Measurements from ENCODE around the gene PPP1R3C. TPM values are rescaled to one million over a fixed set of nuclear protein-coding genes. Genes with fewer than 3 reads are reported as not detected.

PPP1R3C gene
- total and polyA plus RNA-seq, 2 donors from 2014 or later: 13.6 to 20.3 TPM

DNA sequence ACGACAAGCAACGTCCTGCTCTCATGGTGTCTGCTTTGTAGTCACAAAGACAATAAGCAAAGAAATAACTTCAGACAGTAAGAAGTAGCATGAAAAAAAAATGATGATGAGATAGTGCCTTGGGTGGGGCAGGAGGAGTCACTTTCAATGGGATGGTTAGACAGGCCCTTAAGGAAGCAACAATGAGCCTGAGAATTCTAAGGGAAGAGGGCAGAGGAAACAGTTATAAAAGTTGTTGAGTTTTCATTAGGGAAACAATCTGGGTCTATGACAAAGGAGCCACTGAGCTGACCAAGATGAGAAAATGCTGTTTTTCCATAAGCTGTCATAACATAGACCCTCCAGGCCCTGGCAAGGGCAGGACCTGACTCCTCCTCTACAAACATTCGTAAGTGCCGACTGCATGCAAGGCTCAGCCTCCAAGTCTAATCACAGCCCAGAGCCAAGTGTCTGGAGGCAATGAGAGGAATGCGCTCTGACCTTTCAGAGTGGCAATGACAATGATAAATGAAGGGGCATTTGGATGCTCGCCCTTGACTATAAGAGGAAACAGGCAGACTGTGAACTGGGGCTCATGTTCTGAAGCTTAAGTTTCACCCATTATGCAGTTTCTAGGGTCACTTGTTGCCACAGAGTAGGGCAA, 43.7 kb downstream of the PPP1R3C start:
- H3K27ac ChIP-seq (ENCODE audit: low read depth in 2 of 2, low read length in 2 of 2): peak overlapping the region in 1 of 2 donors; percentile 40

DNA sequence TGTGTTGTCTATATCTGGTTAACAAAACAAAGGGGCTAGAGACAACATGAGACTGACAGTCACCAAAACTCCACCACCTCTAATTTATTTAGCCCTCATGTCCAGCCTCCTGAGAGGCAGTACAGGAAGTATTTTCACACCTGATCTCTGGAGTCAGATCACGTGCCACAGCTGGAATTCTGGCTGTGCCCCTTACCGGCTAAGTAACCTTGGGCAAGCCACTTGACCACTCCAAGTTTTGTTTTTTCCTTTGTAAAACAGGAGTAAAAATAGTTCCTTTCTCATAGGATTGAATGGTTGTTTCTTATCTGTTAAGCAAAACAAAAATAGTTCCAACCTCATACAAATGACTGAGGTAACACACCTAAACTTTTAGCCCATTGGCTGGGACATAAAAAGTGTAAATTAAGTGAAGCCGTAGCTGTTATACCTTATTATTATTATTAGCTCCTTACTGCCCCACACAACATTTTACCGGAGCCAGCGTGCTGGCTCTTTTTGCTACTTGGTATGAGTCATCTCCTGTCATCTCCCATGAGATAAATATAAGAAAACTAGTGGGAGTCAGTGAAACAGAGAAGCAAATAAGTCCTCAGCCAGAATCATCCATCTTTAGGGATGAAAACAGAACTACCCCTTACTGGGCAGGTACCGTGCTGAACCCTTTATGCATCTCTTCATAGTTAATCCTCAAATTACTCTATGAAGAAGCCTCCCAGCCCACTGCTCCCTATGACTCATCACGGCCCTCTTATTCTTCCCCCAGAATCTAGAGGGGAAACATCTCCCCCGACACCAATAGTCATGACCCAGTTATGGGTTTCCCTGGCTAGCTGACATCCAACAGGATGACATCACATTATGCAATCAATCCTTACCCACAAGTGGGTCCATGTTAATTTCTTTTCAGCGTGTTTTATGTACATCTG, 44.9 kb downstream of the PPP1R3C start:
- TF ChIP-seq, protein P1, sequence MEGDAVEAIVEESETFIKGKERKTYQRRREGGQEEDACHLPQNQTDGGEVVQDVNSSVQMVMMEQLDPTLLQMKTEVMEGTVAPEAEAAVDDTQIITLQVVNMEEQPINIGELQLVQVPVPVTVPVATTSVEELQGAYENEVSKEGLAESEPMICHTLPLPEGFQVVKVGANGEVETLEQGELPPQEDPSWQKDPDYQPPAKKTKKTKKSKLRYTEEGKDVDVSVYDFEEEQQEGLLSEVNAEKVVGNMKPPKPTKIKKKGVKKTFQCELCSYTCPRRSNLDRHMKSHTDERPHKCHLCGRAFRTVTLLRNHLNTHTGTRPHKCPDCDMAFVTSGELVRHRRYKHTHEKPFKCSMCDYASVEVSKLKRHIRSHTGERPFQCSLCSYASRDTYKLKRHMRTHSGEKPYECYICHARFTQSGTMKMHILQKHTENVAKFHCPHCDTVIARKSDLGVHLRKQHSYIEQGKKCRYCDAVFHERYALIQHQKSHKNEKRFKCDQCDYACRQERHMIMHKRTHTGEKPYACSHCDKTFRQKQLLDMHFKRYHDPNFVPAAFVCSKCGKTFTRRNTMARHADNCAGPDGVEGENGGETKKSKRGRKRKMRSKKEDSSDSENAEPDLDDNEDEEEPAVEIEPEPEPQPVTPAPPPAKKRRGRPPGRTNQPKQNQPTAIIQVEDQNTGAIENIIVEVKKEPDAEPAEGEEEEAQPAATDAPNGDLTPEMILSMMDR (IDR thresholded peaks at IDR 0.05; ENCODE audit: borderline replicate concordance, extremely low read depth, insufficient read depth): no peak
- no peak overlapping the region for H3K9ac ChIP-seq (ENCODE audit: low read length in 3 of 3)
- intact Hi-C loops (cut with DNase I): no loop called here
- H3K4me1 ChIP-seq (ENCODE audit: control insufficient read depth in 2 of 3, insufficient read depth in 2 of 3, low read depth in 1 of 3, low read length in 3 of 3): peaks cover 8 to 37% (median 28%) of the 10 kb centered on the region in 3 donors
- H3K27me3 ChIP-seq (ENCODE audit: control insufficient read depth, insufficient read depth, low read length): no peaks in the 10 kb centered on the region
- no peak overlapping the region for H3K27ac ChIP-seq (ENCODE audit: low read depth in 2 of 2, low read length in 2 of 2)
- H3K9me3 ChIP-seq (ENCODE audit: control insufficient read depth in 2 of 3, insufficient read depth in 1 of 3, low read length in 3 of 3): no peaks in the 10 kb centered on the region
- no peaks in the 10 kb centered on the region for H3K36me3 ChIP-seq (ENCODE audit: control insufficient read depth in 2 of 3, insufficient read depth in 3 of 3, low read length in 3 of 3)
- no peak overlapping the region for H3K4me3 ChIP-seq (ENCODE audit: low read length in 3 of 3)
- no peak for FAIRE-seq
- no peak for DNase-seq

More for the DNA sequence above, 43.7 kb downstream of the PPP1R3C start:
- Histone ChIP-seq H3K4me1 (ENCODE audit: control insufficient read depth in 2 of 3, insufficient read depth in 2 of 3, low read depth in 1 of 3, low read length in 3 of 3) (peaks cover 8 to 47% (median 31%) of the 10 kb centered on the region in 3 donors), H3K9me3 (ENCODE audit: control insufficient read depth in 2 of 3, insufficient read depth in 1 of 3, low read length in 3 of 3) (no peaks in the 10 kb centered on the region), H3K9ac (ENCODE audit: low read length in 3 of 3) (no peak overlapping the region), H3K4me3 (ENCODE audit: low read length in 3 of 3) (no peak overlapping the region), H3K27me3 (ENCODE audit: control insufficient read depth, insufficient read depth, low read length) (no peaks in the 10 kb centered on the region), H3K36me3 (ENCODE audit: control insufficient read depth in 2 of 3, insufficient read depth in 3 of 3, low read length in 3 of 3) (no peaks in the 10 kb centered on the region)
- intact Hi-C loops (cut with DNase I): no loop called here
- no peak for FAIRE-seq
- peak in 3 of 5 donors; percentile 46 to 65 (median 64) for DNase-seq
- TF ChIP-seq, protein P1 (IDR thresholded peaks at IDR 0.05; ENCODE audit: borderline replicate concordance, extremely low read depth, insufficient read depth): no peak

DNA sequence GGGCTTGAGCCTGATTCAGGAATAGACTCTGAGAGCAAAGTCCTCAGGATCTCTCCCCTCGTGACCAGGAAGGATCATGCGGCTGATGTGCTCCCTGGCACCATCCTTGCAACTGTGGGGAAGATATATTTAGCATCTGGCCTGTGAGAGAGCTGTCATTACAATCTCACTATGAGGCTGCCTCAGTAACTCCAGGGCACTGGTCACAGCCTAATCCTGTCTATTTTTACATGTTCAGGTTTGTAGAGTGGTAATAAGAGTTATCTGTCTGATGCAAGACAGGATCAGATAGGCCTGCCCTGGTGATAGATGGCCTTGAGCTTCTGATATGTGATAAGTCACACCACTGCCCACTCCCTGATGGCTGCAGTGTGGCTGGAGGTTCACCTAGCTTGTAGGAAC, 50.7 kb downstream of the PPP1R3C start:
- no peak overlapping the region for H3K9ac ChIP-seq (ENCODE audit: low read length in 3 of 3)
- H3K9me3 ChIP-seq (ENCODE audit: control insufficient read depth in 2 of 3, insufficient read depth in 1 of 3, low read length in 3 of 3): no peaks in the 10 kb centered on the region
- H3K27me3 ChIP-seq (ENCODE audit: control insufficient read depth, insufficient read depth, low read length): no peaks in the 10 kb centered on the region
- TF ChIP-seq, protein P1 (IDR thresholded peaks at IDR 0.05; ENCODE audit: borderline replicate concordance, extremely low read depth, insufficient read depth): no peak
- intact Hi-C loops (cut with DNase I): no loop called here
- H3K36me3 ChIP-seq (ENCODE audit: control insufficient read depth in 2 of 3, insufficient read depth in 3 of 3, low read length in 3 of 3): no peaks in the 10 kb centered on the region
- H3K27ac ChIP-seq (ENCODE audit: low read depth in 2 of 2, low read length in 2 of 2): no peak overlapping the region
- DNase-seq (no peak), FAIRE-seq (no peak)
- H3K4me1 ChIP-seq (ENCODE audit: control insufficient read depth in 2 of 3, insufficient read depth in 2 of 3, low read depth in 1 of 3, low read length in 3 of 3): peaks cover 0 to 2% (median 0%) of the 10 kb centered on the region in 3 donors
- H3K4me3 ChIP-seq (ENCODE audit: low read length in 3 of 3): no peak overlapping the region

Data from kidney (tissue), 14 donors.